HepG2 (cell line): ENCODE data around the gene MYO5B. TPM values are rescaled to one million over a fixed set of nuclear protein-coding genes. Genes with fewer than 3 reads are reported as not detected.

ENCODE experiments used
- ARNT2 ChIP-seq: sonication (generic); formaldehyde crosslinking; IDR thresholded peaks from 2 replicates; pipeline ENCODE4 v1.8.0; 2022; ENCODE audit warnings: mild to moderate bottlenecking, low read depth, missing genetic modification reagents, moderate library complexity
- BRF2 ChIP-seq: sonication (generic); formaldehyde crosslinking; IDR thresholded peaks from 2 replicates; pipeline ENCODE4 v1.8.1; 2022; ENCODE audit warnings: mild to moderate bottlenecking, missing genetic modification reagents
- EEA1 ChIP-seq: sonication (generic); formaldehyde crosslinking; IDR thresholded peaks from 2 replicates; pipeline ENCODE4 v1.5.1; 2020; ENCODE audit warnings: mild to moderate bottlenecking, missing genetic modification reagents, borderline replicate concordance
- HNF4G ChIP-seq, 2 experiments: sonication (generic) in 1 of 2; formaldehyde crosslinking in 1 of 2; IDR thresholded peaks; 2 replicates each; pipeline versions ENCODE4 v1.4.0 to v1.6.1; 2011 to 2020; ENCODE audit warnings: borderline replicate concordance in 2 of 2, low read depth in 2 of 2, mild to moderate bottlenecking in 2 of 2, low read length in 1 of 2, missing genetic modification reagents in 1 of 2, moderate library complexity in 1 of 2
- HOXA3 ChIP-seq: sonication (generic); formaldehyde crosslinking; IDR thresholded peaks from 2 replicates; pipeline ENCODE4 v1.5.0; 2020; ENCODE audit warnings: missing genetic modification reagents
- ISX ChIP-seq: sonication (generic); formaldehyde crosslinking; conservative IDR thresholded peaks from 2 replicates; pipeline ENCODE4 v1.5.0; 2020; ENCODE audit warnings: missing genetic modification reagents
- JUN ChIP-seq: sonication (generic); formaldehyde crosslinking; IDR thresholded peaks from 2 replicates; pipeline ENCODE4 v1.4.0; 2020; ENCODE audit warnings: mild to moderate bottlenecking, missing genetic modification reagents
- KLF13 ChIP-seq: sonication (generic); formaldehyde crosslinking; IDR thresholded peaks from 2 replicates; pipeline ENCODE4 v1.4.0; 2020; ENCODE audit warnings: mild to moderate bottlenecking, missing genetic modification reagents
- KMT2A ChIP-seq: sonication (generic); formaldehyde crosslinking; IDR thresholded peaks from 2 replicates; pipeline ENCODE4 v1.4.0; 2020; ENCODE audit warnings: missing genetic modification reagents
- MTA1 ChIP-seq: sonication (generic); formaldehyde crosslinking; IDR thresholded peaks from 2 replicates; pipeline ENCODE4 v1.4.0; 2020; ENCODE audit warnings: missing genetic modification reagents, mild to moderate bottlenecking, borderline replicate concordance
- NFAT5 ChIP-seq: sonication (generic); formaldehyde crosslinking; IDR thresholded peaks from 2 replicates; pipeline ENCODE4 v1.4.0; 2020; ENCODE audit warnings: missing genetic modification reagents
- PHF21A ChIP-seq: sonication (generic); formaldehyde crosslinking; IDR thresholded peaks from 2 replicates; pipeline ENCODE4 v1.5.0; 2020; ENCODE audit warnings: mild to moderate bottlenecking, missing genetic modification reagents
- TGIF2 ChIP-seq: IDR thresholded peaks from 2 replicates; pipeline ENCODE4 v1.6.1; 2016; ENCODE audit warnings: control low read depth, missing compliant biosample characterization
- ZBTB25 ChIP-seq: IDR thresholded peaks from 2 replicates; pipeline ENCODE4 v1.6.1; 2018; ENCODE audit warnings: missing genetic modification reagents
- ZFY ChIP-seq: sonication (generic); formaldehyde crosslinking; IDR thresholded peaks from 2 replicates; pipeline ENCODE4 v1.4.0; 2020; ENCODE audit warnings: missing genetic modification reagents
- ZNF256 ChIP-seq: sonication (generic); formaldehyde crosslinking; conservative IDR thresholded peaks from 2 replicates; pipeline ENCODE4 v1.4.0; 2020; ENCODE audit warnings: missing genetic modification reagents
- ZNF280B ChIP-seq: sonication (generic); formaldehyde crosslinking; IDR thresholded peaks from 2 replicates; pipeline ENCODE4 v1.5.0; 2020; ENCODE audit warnings: missing genetic modification reagents, mild to moderate bottlenecking, borderline replicate concordance
- ZNF556 ChIP-seq: sonication (generic); formaldehyde crosslinking; IDR thresholded peaks from 2 replicates; pipeline ENCODE4 v1.4.0; 2020; ENCODE audit warnings: mild to moderate bottlenecking, missing genetic modification reagents, borderline replicate concordance
- ZNF567 ChIP-seq: sonication (generic); formaldehyde crosslinking; IDR thresholded peaks from 2 replicates; pipeline ENCODE4 v1.8.1; 2023; ENCODE audit warnings: mild to moderate bottlenecking, missing genetic modification reagents, borderline replicate concordance
- ZNF790 ChIP-seq: sonication (generic); formaldehyde crosslinking; IDR thresholded peaks from 2 replicates; pipeline ENCODE4 v1.8.0; 2022; ENCODE audit warnings: missing genetic modification reagents, mild to moderate bottlenecking, borderline replicate concordance
- polyA plus RNA-seq, 8 experiments: library from polyadenylated mRNA; depleted of rRNA in 3 of 8; stranded (reverse) in 7 of 8; unstranded in 1 of 8; fragments of >200 nt; fragmentation: Illumina TruSeq in 4 of 8; extraction: Trizol in 4 of 8; gene quantifications; 2 replicates each; pipeline versions ENCODE4 v1.2.1 to v1.2.3, GENCODE V29; 2011 to 2016; ENCODE audit warnings: low read depth in 4 of 8, missing spikeins in 1 of 8, mixed read lengths in 1 of 8; ENCODE audit not compliant: insufficient read depth in 1 of 8
- total RNA-seq, 5 experiments: library from RNA; depleted of rRNA; stranded (reverse); fragments of >200 nt; fragmentation: Illumina TruSeq; extraction: Trizol; gene quantifications; 2 replicates each; pipeline ENCODE4 v1.2.3, GENCODE V29; 2016; ENCODE audit warnings: low read depth in 1 of 5

The MYO5B gene
- total and polyA plus RNA-seq, 2 of the 13 experiments (the other 11 are each of a cell fraction or from before 2014, with no cell fraction given) = 13.1 to 24.0 TPM

GRCh38 chr18:49814147-49814499 lies 380.8 kb downstream of the MYO5B start (continued):
- TF ChIP-seq ISX (CRISPR knock-in tag) (peak; percentile 71; the same call in 1 of the 2 replicates), ZNF790 (peak; percentile 12; the same call in 1 of the 2 replicates), ZFY (CRISPR knock-in tag) (peak; percentile 14; the same call in 1 of the 2 replicates), ZNF256 (CRISPR knock-in tag) (0 out of 2 replicates have a peak, but pooled peaks have one; percentile 59), ARNT2 (peak; percentile 51; the same call in 1 of the 2 replicates), ZNF556 (0 out of 2 replicates have a peak, but pooled peaks have one; percentile 21), ZBTB25 (CRISPR knock-in tag) (no peak), MTA1 (CRISPR knock-in tag) (peak; percentile 2; the same call in 1 of the 2 replicates), HNF4G (IDR thresholded peaks at IDR 0.05; ENCODE audit: borderline replicate concordance, low read depth, low read length) (no peak), HNF4G (CRISPR knock-in tag; IDR thresholded peaks at IDR 0.05; ENCODE audit: borderline replicate concordance, low read depth) (no peak), NFAT5 (CRISPR knock-in tag) (peak; percentile 31; the same call in 1 of the 2 replicates), KMT2A (CRISPR knock-in tag) (peak; percentile 68; the same call in 1 of the 2 replicates), ZNF567 (CRISPR knock-in tag) (no peak), JUN (CRISPR knock-in tag) (no peak), EEA1 (0 out of 2 replicates have a peak, but pooled peaks have one; percentile 38), ZNF280B (CRISPR knock-in tag) (peak; percentile 36; the same call in 1 of the 2 replicates), HOXA3 (CRISPR knock-in tag) (peak; percentile 33; the same call in 1 of the 2 replicates), KLF13 (CRISPR knock-in tag) (no peak), PHF21A (CRISPR knock-in tag) (no peak), BRF2 (CRISPR knock-in tag) (0 out of 2 replicates have a peak, but pooled peaks have one; percentile 18), TGIF2 (CRISPR knock-in tag) (no peak)
